WI38 (cell line): ENCODE measurements around the gene RNF207.

ENCODE experiments used
- H3K4me3 ChIP-seq: 2 replicates; pipeline ENCODE4 v1.5.1; 2011; ENCODE audit warnings: low read depth, mild to moderate bottlenecking, control low read depth, low read length
- TF ChIP-seq, protein P1 (sequence below): IDR thresholded peaks from 2 replicates; pipeline ENCODE4 v1.5.1; 2012; ENCODE audit warnings: low read depth, mild to moderate bottlenecking, control low read depth, low read length

Gene RNF207

DNA sequence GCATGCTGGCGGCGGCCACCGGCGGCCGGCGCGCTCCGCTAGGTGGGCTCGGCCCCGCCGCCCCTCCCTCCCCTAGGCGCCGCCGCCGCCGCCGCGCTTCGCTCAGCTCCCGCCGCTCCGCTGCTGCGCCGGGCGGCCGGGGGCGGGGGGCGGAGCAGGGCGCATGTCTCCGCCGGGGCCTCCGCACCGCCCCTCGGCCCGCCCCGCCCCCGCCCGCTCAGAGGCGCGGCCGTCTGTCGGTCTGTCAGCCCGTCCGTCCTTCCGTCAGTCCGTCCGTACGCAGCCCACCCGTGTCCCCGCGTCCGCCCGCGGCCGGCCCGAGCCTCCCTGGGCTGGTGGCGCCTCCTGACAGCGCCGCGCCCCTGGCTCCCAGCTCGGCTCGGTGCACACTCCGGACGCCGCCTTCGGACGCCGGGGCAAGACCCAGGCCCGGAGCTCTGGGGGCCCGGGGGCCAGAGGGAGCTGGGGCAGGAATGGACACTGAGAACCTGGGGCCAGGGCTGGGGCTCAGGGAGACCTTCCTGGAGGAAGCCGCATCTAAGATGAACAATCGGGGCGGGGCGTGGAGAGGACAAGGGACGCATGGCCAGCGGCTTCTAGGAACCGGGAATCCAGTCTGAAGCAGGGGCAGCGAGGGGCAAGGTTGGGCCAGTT, 55.2 kb downstream of the RNF207 start, which contains the start of gene GPR153:
TSS of gene GPR153 (minus strand) at position 138 of the 654 bp plus-strand sequence. CDS start 6,193 bp downstream, outside the sequence.
- TF ChIP-seq, protein P1, sequence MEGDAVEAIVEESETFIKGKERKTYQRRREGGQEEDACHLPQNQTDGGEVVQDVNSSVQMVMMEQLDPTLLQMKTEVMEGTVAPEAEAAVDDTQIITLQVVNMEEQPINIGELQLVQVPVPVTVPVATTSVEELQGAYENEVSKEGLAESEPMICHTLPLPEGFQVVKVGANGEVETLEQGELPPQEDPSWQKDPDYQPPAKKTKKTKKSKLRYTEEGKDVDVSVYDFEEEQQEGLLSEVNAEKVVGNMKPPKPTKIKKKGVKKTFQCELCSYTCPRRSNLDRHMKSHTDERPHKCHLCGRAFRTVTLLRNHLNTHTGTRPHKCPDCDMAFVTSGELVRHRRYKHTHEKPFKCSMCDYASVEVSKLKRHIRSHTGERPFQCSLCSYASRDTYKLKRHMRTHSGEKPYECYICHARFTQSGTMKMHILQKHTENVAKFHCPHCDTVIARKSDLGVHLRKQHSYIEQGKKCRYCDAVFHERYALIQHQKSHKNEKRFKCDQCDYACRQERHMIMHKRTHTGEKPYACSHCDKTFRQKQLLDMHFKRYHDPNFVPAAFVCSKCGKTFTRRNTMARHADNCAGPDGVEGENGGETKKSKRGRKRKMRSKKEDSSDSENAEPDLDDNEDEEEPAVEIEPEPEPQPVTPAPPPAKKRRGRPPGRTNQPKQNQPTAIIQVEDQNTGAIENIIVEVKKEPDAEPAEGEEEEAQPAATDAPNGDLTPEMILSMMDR, result no peak
- H3K4me3 ChIP-seq, result peak within 1 kb of the TSS; percentile 69

DNA sequence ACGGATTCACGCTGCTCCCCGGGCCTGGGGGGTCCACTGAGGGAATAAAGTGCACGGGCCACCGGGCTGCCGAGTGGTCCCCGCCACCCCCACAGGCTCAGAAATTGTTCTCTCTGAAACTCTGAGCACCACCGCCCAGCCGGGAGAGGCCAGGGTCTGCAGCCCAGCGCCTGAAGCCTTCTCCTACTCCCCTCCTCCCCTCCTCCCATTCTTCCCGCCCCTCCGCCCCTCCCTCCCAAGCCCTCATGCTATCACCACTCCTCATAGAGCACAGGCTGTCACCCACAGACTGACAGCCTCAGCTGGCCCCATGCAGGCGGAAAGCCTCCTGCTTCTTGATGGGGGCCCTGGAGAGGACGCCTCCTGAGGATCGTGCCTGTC, 55.7 kb downstream of the RNF207 start:
- H3K4me3 ChIP-seq, result no peak overlapping the region; the same call in 1 of the 2 replicates
- TF ChIP-seq, protein P1, result no peak

DNA sequence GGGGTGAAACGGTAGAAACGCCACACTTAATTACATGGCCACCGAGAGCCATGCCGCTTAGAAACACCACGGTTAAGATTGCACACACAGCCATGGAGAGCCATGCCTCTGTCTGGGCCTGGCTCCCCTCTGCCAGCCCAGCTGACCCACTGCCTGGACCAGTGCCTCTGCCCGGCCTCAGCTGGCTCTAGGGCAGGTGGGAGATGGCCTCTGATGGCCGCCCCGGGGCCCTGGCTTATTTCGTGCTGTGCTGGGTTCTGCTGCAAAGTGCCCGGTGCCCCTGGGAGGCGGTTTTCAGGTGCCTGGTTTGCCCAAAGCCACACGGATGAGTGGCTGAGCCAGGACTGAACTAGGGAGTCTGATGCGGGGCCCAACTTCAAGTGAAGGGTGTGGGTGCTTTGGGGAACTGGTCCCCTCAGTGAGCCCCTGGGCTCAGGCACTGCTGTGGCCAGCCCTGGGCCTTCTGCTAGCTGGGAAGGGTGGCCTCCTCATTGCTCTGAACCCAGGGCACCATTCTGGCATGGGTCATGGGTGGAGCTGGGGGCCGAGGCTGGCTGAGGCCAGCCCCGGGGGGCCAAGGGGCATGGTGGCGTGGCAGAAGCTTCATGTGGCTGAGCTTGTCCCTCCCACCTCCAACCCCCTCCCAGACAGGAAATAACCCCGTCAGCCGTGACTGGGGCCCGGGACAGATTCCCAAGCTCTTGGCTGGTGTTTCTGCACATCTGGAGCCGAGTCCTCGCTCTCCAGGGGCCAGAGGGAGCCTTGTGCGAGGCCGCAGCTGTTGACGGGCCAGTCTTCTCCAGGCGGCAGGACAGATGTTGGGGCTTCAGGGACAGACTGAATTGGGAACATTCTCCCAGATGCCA, 56.9 kb downstream of the RNF207 start:
- no peak overlapping the region for H3K4me3 ChIP-seq
- TF ChIP-seq, protein P1, result no peak

DNA sequence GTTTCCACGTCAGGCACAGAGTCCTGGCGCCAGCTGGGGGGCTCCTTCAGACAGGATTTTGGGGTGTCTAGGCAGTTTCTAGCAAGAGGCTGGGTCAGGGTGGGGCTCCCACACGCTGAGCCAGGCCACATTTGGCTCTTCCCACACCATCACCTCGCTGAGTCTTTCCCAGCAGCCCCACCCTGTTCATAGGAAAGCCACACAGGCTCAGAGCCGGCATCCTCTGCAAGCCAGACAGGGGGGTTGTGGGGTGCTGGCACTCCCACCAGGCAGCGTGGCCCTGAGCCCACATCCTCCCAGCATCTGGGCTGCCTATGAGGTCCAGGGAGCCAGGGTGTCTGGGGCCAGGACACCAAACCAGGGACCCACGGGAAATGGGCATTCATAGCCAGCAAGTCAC, 57.8 kb downstream of the RNF207 start:
- no peak overlapping the region for H3K4me3 ChIP-seq
- TF ChIP-seq, protein P1, result no peak

DNA sequence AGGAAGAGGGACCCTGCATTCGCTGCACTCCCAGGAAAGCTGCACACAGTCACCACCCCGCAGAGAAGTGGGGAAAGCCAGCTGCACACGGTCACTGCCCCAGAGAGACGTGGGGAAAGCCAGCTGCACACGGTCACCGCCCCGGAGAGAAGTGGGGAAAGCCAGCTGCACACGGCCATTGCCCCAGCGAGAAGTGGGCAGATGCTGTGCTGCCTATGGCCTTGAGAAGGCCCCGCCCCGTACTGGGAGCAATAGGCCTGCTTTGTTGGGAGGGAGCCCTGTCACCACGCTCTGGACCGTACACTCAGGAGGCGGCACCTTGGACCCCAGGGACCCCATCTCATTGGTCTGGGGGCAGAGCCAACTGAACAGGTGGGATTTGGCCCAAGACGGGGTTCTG, 59.2 kb downstream of the RNF207 start:
- no peak overlapping the region for H3K4me3 ChIP-seq
- TF ChIP-seq, protein P1, result no peak

DNA sequence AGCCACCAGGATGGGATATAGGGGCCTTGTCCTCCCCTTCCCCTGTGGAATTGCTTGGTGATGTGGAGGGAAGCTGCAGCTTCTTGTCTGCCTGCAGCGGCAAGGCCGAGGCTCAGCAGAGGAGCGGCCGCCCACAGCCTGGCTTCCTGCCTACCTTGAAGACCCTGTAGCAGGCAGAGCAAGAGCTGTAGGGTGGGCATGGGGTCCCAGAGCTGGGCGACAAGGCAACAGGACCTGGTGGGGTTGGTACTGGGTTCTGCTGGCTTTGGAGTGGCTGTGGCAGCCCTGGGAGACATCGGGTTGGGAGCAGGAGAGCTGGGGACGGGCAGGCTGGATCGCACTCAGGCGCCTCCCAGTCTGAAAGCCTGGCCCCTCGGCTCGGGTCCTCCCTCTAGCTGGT, 60.7 kb downstream of the RNF207 start:
- TF ChIP-seq, protein P1, result no peak
- no peak overlapping the region for H3K4me3 ChIP-seq
